Keratinocyte (primary cell): ENCODE data around the gene CCDC171. TPM values are rescaled to one million over a fixed set of nuclear protein-coding genes. Genes with fewer than 3 reads are reported as not detected.

Source experiments
- DNase-seq: peaks from one replicate; pipeline ENCODE4 v3.0.0-alpha.2; 2011; ENCODE audit warnings: low read depth, missing footprints, low spot score
- FAIRE-seq: peaks from 2 replicates; lab custom pipeline; 2011; peaks lifted over from hg19 to GRCh38; lab: Jason Lieb, UNC
- H2AFZ ChIP-seq: 2 replicates; pipeline ENCODE4 v1.6.0; 2012; ENCODE audit warnings: low read length, control low read depth, inconsistent platforms; ENCODE audit not compliant: control insufficient read depth
- H3K27ac ChIP-seq: 2 replicates; pipeline ENCODE4 v1.5.1; 2011; ENCODE audit warnings: low read length; ENCODE audit not compliant: control insufficient read depth, insufficient read depth
- H3K27me3 ChIP-seq: 3 replicates; pipeline ENCODE4 v1.6.0; 2011; ENCODE audit warnings: low read length; ENCODE audit not compliant: control insufficient read depth, insufficient read depth; ENCODE audit errors: extremely low read depth
- H3K36me3 ChIP-seq, 2 experiments: 2 replicates in 1 of 2; 3 replicates in 1 of 2; pipeline ENCODE4 v1.5.1; 2011; ENCODE audit warnings: low read length in 2 of 2, mild to moderate bottlenecking in 1 of 2; ENCODE audit not compliant: control insufficient read depth in 2 of 2, insufficient read depth in 2 of 2; ENCODE audit errors: extremely low read depth in 1 of 2
- H3K4me1 ChIP-seq: 3 replicates; pipeline ENCODE4 v1.5.1; 2011; ENCODE audit warnings: low read length; ENCODE audit not compliant: control insufficient read depth, insufficient read depth; ENCODE audit errors: extremely low read depth
- H3K4me2 ChIP-seq: 3 replicates; pipeline ENCODE4 v1.6.0; 2011; ENCODE audit warnings: low read depth, low read length; ENCODE audit not compliant: control insufficient read depth, insufficient read depth; ENCODE audit errors: extremely low read depth
- H3K4me3 ChIP-seq, 3 experiments: fragments of 200-600 bp in 1 of 3; sonication (generic) in 1 of 3; 2 replicates in 2 of 3; 3 replicates in 1 of 3; pipeline ENCODE4 v1.5.1; 2011 to 2016; ENCODE audit warnings: low read length in 3 of 3, mild to moderate bottlenecking in 3 of 3, control low read depth in 2 of 3, inconsistent platforms in 1 of 3, low read depth in 1 of 3, mixed read lengths in 1 of 3, mixed run types in 1 of 3, moderate library complexity in 1 of 3; ENCODE audit not compliant: control insufficient read depth in 2 of 3, insufficient read depth in 2 of 3; ENCODE audit errors: extremely low read depth in 1 of 3
- H3K79me2 ChIP-seq: 2 replicates; pipeline ENCODE4 v1.6.0; 2012; ENCODE audit warnings: low read length; ENCODE audit not compliant: control insufficient read depth, insufficient read depth
- H3K9ac ChIP-seq: 3 replicates; pipeline ENCODE4 v1.6.0; 2011; ENCODE audit warnings: low read length; ENCODE audit not compliant: control insufficient read depth, insufficient read depth; ENCODE audit errors: extremely low read depth
- H3K9me1 ChIP-seq: 3 replicates; pipeline ENCODE4 v1.6.0; 2011; ENCODE audit warnings: low read length; ENCODE audit not compliant: control insufficient read depth, insufficient read depth; ENCODE audit errors: extremely low read depth
- H3K9me3 ChIP-seq: 2 replicates; pipeline ENCODE4 v1.5.1; 2012; ENCODE audit warnings: low read depth, low read length; ENCODE audit not compliant: control insufficient read depth
- H4K20me1 ChIP-seq: 3 replicates; pipeline ENCODE4 v1.6.0; 2011; ENCODE audit warnings: low read length; ENCODE audit not compliant: control insufficient read depth, insufficient read depth; ENCODE audit errors: extremely low read depth
- CTCF ChIP-seq, 3 experiments: IDR thresholded peaks in 1 of 3; conservative IDR thresholded peaks in 1 of 3; optimal IDR thresholded peaks in 1 of 3; 2 replicates in 2 of 3; 3 replicates in 1 of 3; pipeline versions ENCODE3 to v1.5.1; 2011; ENCODE audit warnings: low read length in 3 of 3, mild to moderate bottlenecking in 3 of 3, moderate library complexity in 2 of 3, control low read depth in 1 of 3, inconsistent platforms in 1 of 3; ENCODE audit not compliant: insufficient read depth in 2 of 3; ENCODE audit errors: extremely low read depth in 1 of 3
- EZH2 ChIP-seq: IDR thresholded peaks from one replicate; pipeline ENCODE4 v1.6.1; 2012; ENCODE audit warnings: inconsistent platforms, mild to moderate bottlenecking, low read length, moderate library complexity
- dilution Hi-C: fragments of 300-500 bp; cut with MboI; formaldehyde crosslinking; loops from one replicate; pipeline ENCODE4 v1.7.0; 2020; ENCODE audit warnings: low sequenced_read_pairs; ENCODE audit not compliant: extremely low pct_ligation_motif_present
- polyA plus RNA-seq, 5 experiments: library from polyadenylated mRNA; depleted of rRNA in 3 of 5; stranded (reverse) in 3 of 5; stranded (forward) in 1 of 5; unstranded in 1 of 5; fragments of >200 nt; gene quantifications; 1 replicate in 1 of 5; 2 replicates in 3 of 5; 3 replicates in 1 of 5; pipeline versions ENCODE4 v1.2.1 to v1.2.3, GENCODE V29; 2011 to 2012; ENCODE audit warnings: missing spikeins in 2 of 5, low read depth in 1 of 5, low replicate concordance in 1 of 5

The CCDC171 gene
- polyA plus RNA-seq, 1 donor (not counting 4 experiments of a cell fraction or from before 2014, with no cell fraction given) = 0.46 TPM

GRCh38 chr9:15843316-15843715 is 290.5 kb downstream of the CCDC171 start:
- FAIRE-seq (no peak), DNase-seq (no peak)
- Histone ChIP-seq H4K20me1 (no peaks in the 10 kb centered on the region), H3K27ac (no peak overlapping the region), H3K9ac (no peak overlapping the region), H3K9me1 (no peaks in the 10 kb centered on the region), H3K36me3 (no peaks in the 10 kb centered on the region), H3K27me3 (no peaks in the 10 kb centered on the region), H3K4me1 (no peaks in the 10 kb centered on the region), H3K4me2 (no peak overlapping the region), H2AFZ (no peak overlapping the region), H3K4me3 (no peak overlapping the region), H3K9me3 (no peaks in the 10 kb centered on the region), H3K79me2 (no peaks in the 10 kb centered on the region)
- dilution Hi-C loops = no loop called here
- TF ChIP-seq CTCF (optimal IDR thresholded peaks at IDR 0.05 in 1 of 3, IDR thresholded peaks at IDR 0.05 in 1 of 3, conservative IDR thresholded peaks at IDR 0.05 in 1 of 3; ENCODE audit: extremely low read depth in 1 of 3, insufficient read depth in 2 of 3, low read length in 3 of 3) (no peak), EZH2 (no peak)

- Histone ChIP-seq H3K9me1 (no peaks in the 10 kb centered on the region), H3K9ac (no peak overlapping the region), H3K79me2 (no peaks in the 10 kb centered on the region), H3K27ac (no peak overlapping the region), H3K4me2 (no peak overlapping the region), H3K4me1 (no peaks in the 10 kb centered on the region), H3K4me3 (no peak overlapping the region), H3K27me3 (no peaks in the 10 kb centered on the region), H2AFZ (no peak overlapping the region), H4K20me1 (no peaks in the 10 kb centered on the region), H3K36me3 (no peaks in the 10 kb centered on the region), H3K9me3 (no peaks in the 10 kb centered on the region)
- no peak for DNase-seq
- dilution Hi-C loops = no loop called here
- TF ChIP-seq EZH2 = no peak
- TF ChIP-seq CTCF (optimal IDR thresholded peaks at IDR 0.05 in 1 of 3, IDR thresholded peaks at IDR 0.05 in 1 of 3, conservative IDR thresholded peaks at IDR 0.05 in 1 of 3; ENCODE audit: extremely low read depth in 1 of 3, insufficient read depth in 2 of 3, low read length in 3 of 3) = no peak
- no peak for FAIRE-seq
Observed at GRCh38 chr9:15843931-15844330, 291.1 kb downstream of the CCDC171 start.
